ENCODE results near the gene SLCO6A1. TPM values are rescaled to one million over a fixed set of nuclear protein-coding genes. Genes with fewer than 3 reads are reported as not detected.

The SLCO6A1 gene
- total and polyA plus RNA-seq, 4 experiments from 2014 or later: not detected

DNA sequence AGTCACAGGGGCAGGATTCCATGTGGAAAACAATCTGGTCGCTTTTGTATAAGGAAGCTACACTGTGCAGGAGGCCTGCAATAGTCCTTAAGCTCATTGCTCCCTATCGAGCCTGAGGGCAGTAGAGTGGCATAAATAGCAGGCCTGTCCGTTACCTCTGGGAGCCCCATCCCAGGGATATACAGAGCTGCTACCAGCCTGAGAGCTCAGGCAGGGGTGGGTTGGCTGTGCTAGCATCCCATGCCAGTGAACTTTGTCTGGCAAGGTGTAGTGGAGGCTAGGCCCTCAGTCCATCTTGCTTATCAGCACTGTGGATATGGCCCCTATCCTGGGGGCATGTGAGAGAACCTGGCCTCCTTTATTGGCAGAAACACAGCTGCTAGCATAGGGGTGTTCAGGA lies 47.7 kb downstream of the SLCO6A1 start:
- DNase-seq: peak in 1 of 5 donors; percentile 31
- POLR2A ChIA-PET (ENCODE audit: partially characterized antibody): no interaction called here
- no peaks in the 10 kb centered on the region for H3K27me3 ChIP-seq (ENCODE audit: insufficient read depth, low read length)
- Mint-ChIP-seq H3K27me3 (peaks cover 0 to 1% of the 10 kb centered on the region in 2 donors), H3K36me3 (no peaks in the 10 kb centered on the region), H3K4me1 (peaks cover 0 to 5% (median 0%) of the 10 kb centered on the region in 4 donors), H3K4me3 (no peak overlapping the region), H3K27ac (no peak overlapping the region), H3K9me3 (peaks cover 0 to 8% (median 2%) of the 10 kb centered on the region in 8 donors)
- H3K4me3 ChIP-seq (ENCODE audit: low read length in 2 of 2): no peak overlapping the region
- no peak overlapping the region for H3K27ac ChIP-seq (ENCODE audit: low read depth, low read length)
- CTCF ChIA-PET (ENCODE audit: partially characterized antibody): interaction anchor here (0.6 to 1.8 kb wide), 2 partner anchors 10 to 125 kb away, joined by 5 to 7 read pairs; no protein-coding TSS in a partner anchor
- no peaks in the 10 kb centered on the region for H3K9me3 ChIP-seq (ENCODE audit: control insufficient read depth in 1 of 2, low read length in 2 of 2)
- H3K4me1 ChIP-seq (ENCODE audit: insufficient read depth, low read length): no peaks in the 10 kb centered on the region
- no peaks in the 10 kb centered on the region for H3K36me3 ChIP-seq (ENCODE audit: insufficient read depth, low read length)
- intact Hi-C loops (cut with micrococcal nuclease): no loop called here

GRCh38 chr5:102450313-102450990 lies 48.3 kb downstream of the SLCO6A1 start:
- DNase-seq: no peak
- Mint-ChIP-seq H3K4me3 (no peak overlapping the region), H3K9me3 (peaks cover 0 to 9% (median 2%) of the 10 kb centered on the region in 8 donors), H3K4me1 (peaks cover 0 to 5% (median 0%) of the 10 kb centered on the region in 4 donors), H3K27me3 (peaks cover 0 to 1% of the 10 kb centered on the region in 2 donors), H3K36me3 (no peaks in the 10 kb centered on the region), H3K27ac (no peak overlapping the region)
- Histone ChIP-seq H3K36me3 (ENCODE audit: insufficient read depth, low read length) (no peaks in the 10 kb centered on the region), H3K4me3 (ENCODE audit: low read length in 2 of 2) (no peak overlapping the region), H3K9me3 (ENCODE audit: control insufficient read depth in 1 of 2, low read length in 2 of 2) (no peaks in the 10 kb centered on the region), H3K27ac (ENCODE audit: low read depth, low read length) (no peak overlapping the region), H3K4me1 (ENCODE audit: insufficient read depth, low read length) (no peaks in the 10 kb centered on the region), H3K27me3 (ENCODE audit: insufficient read depth, low read length) (no peaks in the 10 kb centered on the region)
- ChIA-PET POLR2A (ENCODE audit: partially characterized antibody) (no interaction called here), CTCF (ENCODE audit: partially characterized antibody) (interaction anchor here (1.8 kb wide), 1 partner anchor 11 kb away, joined by 7 read pairs; no protein-coding TSS in a partner anchor)
- intact Hi-C loops (cut with micrococcal nuclease): no loop called here

DNA sequence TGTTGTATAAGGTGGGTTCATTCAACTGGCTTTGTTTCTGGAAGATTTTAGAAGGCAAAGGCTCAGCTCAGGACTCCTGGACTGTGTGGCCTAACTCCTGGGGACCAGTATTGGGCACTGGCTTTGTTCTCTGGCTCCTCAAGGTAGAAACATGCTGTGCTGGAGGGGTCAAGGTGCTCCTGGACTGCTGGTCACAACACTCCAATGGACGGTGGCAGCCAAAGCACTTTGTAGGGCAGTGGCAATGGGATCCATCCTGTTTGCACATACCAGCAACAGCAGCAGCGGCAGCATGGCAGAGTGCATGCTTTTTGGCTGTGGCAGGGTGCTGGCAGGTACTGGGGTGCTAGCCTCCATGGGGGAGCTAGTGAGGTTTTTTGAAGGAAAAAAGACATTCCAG lies 65.3 kb downstream of the SLCO6A1 start:
- no peak overlapping the region for H3K27ac Mint-ChIP-seq
- no peak overlapping the region for H3K4me3 ChIP-seq (ENCODE audit: low read length in 2 of 2)
- CTCF ChIA-PET (ENCODE audit: partially characterized antibody): no interaction called here
- H3K27ac ChIP-seq (ENCODE audit: low read depth, low read length): no peak overlapping the region
- H3K4me1 Mint-ChIP-seq: no peaks in the 10 kb centered on the region
- H3K36me3 ChIP-seq (ENCODE audit: insufficient read depth, low read length): no peaks in the 10 kb centered on the region
- no peaks in the 10 kb centered on the region for H3K9me3 ChIP-seq (ENCODE audit: control insufficient read depth in 1 of 2, low read length in 2 of 2)
- DNase-seq: no peak
- POLR2A ChIA-PET (ENCODE audit: partially characterized antibody): no interaction called here
- peaks cover 0 to 12% (median 1%) of the 10 kb centered on the region in 8 donors for H3K9me3 Mint-ChIP-seq
- H3K4me3 Mint-ChIP-seq: no peak overlapping the region
- no peaks in the 10 kb centered on the region for H3K4me1 ChIP-seq (ENCODE audit: insufficient read depth, low read length)
- intact Hi-C loops (cut with micrococcal nuclease): no loop called here
- H3K27me3 Mint-ChIP-seq: no peaks in the 10 kb centered on the region
- no peaks in the 10 kb centered on the region for H3K36me3 Mint-ChIP-seq
- H3K27me3 ChIP-seq (ENCODE audit: insufficient read depth, low read length): no peaks in the 10 kb centered on the region

- intact Hi-C loops (cut with micrococcal nuclease): no loop called here
- H3K4me3 Mint-ChIP-seq: no peak overlapping the region
- no peak for DNase-seq
- Histone ChIP-seq H3K4me3 (ENCODE audit: low read length in 2 of 2) (no peak overlapping the region), H3K9me3 (ENCODE audit: control insufficient read depth in 1 of 2, low read length in 2 of 2) (no peaks in the 10 kb centered on the region), H3K36me3 (ENCODE audit: insufficient read depth, low read length) (no peaks in the 10 kb centered on the region), H3K4me1 (ENCODE audit: insufficient read depth, low read length) (no peaks in the 10 kb centered on the region), H3K27ac (ENCODE audit: low read depth, low read length) (no peak overlapping the region), H3K27me3 (ENCODE audit: insufficient read depth, low read length) (no peaks in the 10 kb centered on the region)
- POLR2A ChIA-PET (ENCODE audit: partially characterized antibody): no interaction called here
- H3K27me3 Mint-ChIP-seq: peaks cover 0 to 2% of the 10 kb centered on the region in 2 donors
- H3K27ac Mint-ChIP-seq: no peak overlapping the region
- no peaks in the 10 kb centered on the region for H3K4me1 Mint-ChIP-seq
- no peaks in the 10 kb centered on the region for H3K36me3 Mint-ChIP-seq
- CTCF ChIA-PET (ENCODE audit: partially characterized antibody): no interaction called here
- peaks cover 0 to 42% (median 2%) of the 10 kb centered on the region in 8 donors for H3K9me3 Mint-ChIP-seq
Observed at GRCh38 chr5:102421647-102422046, 77.2 kb downstream of the SLCO6A1 start.

- H3K4me1 Mint-ChIP-seq: no peaks in the 10 kb centered on the region
- Histone ChIP-seq H3K27me3 (ENCODE audit: insufficient read depth, low read length) (no peaks in the 10 kb centered on the region), H3K4me1 (ENCODE audit: insufficient read depth, low read length) (no peaks in the 10 kb centered on the region), H3K36me3 (ENCODE audit: insufficient read depth, low read length) (no peaks in the 10 kb centered on the region), H3K4me3 (ENCODE audit: low read length in 2 of 2) (no peak overlapping the region), H3K9me3 (ENCODE audit: control insufficient read depth in 1 of 2, low read length in 2 of 2) (no peaks in the 10 kb centered on the region), H3K27ac (ENCODE audit: low read depth, low read length) (no peak overlapping the region)
- peaks cover 0 to 17% (median under 1%) of the 10 kb centered on the region in 8 donors for H3K9me3 Mint-ChIP-seq
- ChIA-PET CTCF (ENCODE audit: partially characterized antibody) (no interaction called here), POLR2A (ENCODE audit: partially characterized antibody) (no interaction called here)
- H3K36me3 Mint-ChIP-seq: no peaks in the 10 kb centered on the region
- no peak overlapping the region for H3K27ac Mint-ChIP-seq
- H3K27me3 Mint-ChIP-seq: peaks cover 0 to 2% of the 10 kb centered on the region in 2 donors
- intact Hi-C loops (cut with micrococcal nuclease): no loop called here
- H3K4me3 Mint-ChIP-seq: no peak overlapping the region
- DNase-seq: no peak
Observed at GRCh38 chr5:102418531-102418930, 80.3 kb downstream of the SLCO6A1 start.

- Histone ChIP-seq H3K4me3 (ENCODE audit: low read length in 2 of 2) (no peak overlapping the region), H3K9me3 (ENCODE audit: control insufficient read depth in 1 of 2, low read length in 2 of 2) (no peaks in the 10 kb centered on the region), H3K36me3 (ENCODE audit: insufficient read depth, low read length) (no peaks in the 10 kb centered on the region), H3K4me1 (ENCODE audit: insufficient read depth, low read length) (no peaks in the 10 kb centered on the region), H3K27ac (ENCODE audit: low read depth, low read length) (no peak overlapping the region), H3K27me3 (ENCODE audit: insufficient read depth, low read length) (no peaks in the 10 kb centered on the region)
- intact Hi-C loops (cut with micrococcal nuclease): no loop called here
- Mint-ChIP-seq H3K27ac (no peak overlapping the region), H3K4me1 (no peaks in the 10 kb centered on the region), H3K27me3 (peaks cover 0 to 2% of the 10 kb centered on the region in 2 donors), H3K9me3 (no peaks in the 10 kb centered on the region), H3K4me3 (no peak overlapping the region), H3K36me3 (no peaks in the 10 kb centered on the region)
- POLR2A ChIA-PET (ENCODE audit: partially characterized antibody): no interaction called here
- no peak for DNase-seq
- CTCF ChIA-PET (ENCODE audit: partially characterized antibody): no interaction called here
Observed at GRCh38 chr5:102414448-102414847, 84.4 kb downstream of the SLCO6A1 start.

DNA sequence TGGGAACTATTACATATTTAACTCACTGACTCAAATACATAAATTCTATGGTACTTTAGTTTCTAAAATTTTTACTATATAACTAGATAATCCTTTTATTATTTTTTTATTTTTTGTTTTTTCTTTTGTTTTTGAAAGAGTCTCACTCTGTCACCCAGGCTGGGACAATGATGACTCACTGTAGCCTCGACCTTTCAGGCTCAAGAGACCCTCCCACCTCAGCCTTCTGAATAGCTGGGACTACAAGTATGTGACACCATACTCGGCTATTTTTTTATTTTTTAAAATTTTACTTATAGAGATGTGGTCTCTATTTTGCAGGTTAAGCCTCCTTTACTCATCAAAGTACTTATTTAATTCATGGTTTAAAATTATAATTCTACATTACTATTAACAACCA lies 110.6 kb downstream of the SLCO6A1 start:
- Mint-ChIP-seq H3K27ac (no peak overlapping the region), H3K9me3 (peaks cover 0 to 10% (median 5%) of the 10 kb centered on the region in 8 donors), H3K4me3 (no peak overlapping the region), H3K4me1 (no peaks in the 10 kb centered on the region), H3K27me3 (no peaks in the 10 kb centered on the region), H3K36me3 (no peaks in the 10 kb centered on the region)
- H3K36me3 ChIP-seq (ENCODE audit: insufficient read depth, low read length): no peaks in the 10 kb centered on the region
- H3K9me3 ChIP-seq (ENCODE audit: control insufficient read depth in 1 of 2, low read length in 2 of 2): no peaks in the 10 kb centered on the region
- ChIA-PET CTCF (ENCODE audit: partially characterized antibody) (no interaction called here), POLR2A (ENCODE audit: partially characterized antibody) (no interaction called here)
- H3K27me3 ChIP-seq (ENCODE audit: insufficient read depth, low read length): no peaks in the 10 kb centered on the region
- H3K4me3 ChIP-seq (ENCODE audit: low read length in 2 of 2): no peak overlapping the region
- H3K27ac ChIP-seq (ENCODE audit: low read depth, low read length): no peak overlapping the region
- intact Hi-C loops (cut with micrococcal nuclease): no loop called here
- DNase-seq: no peak
- no peaks in the 10 kb centered on the region for H3K4me1 ChIP-seq (ENCODE audit: insufficient read depth, low read length)

Measured in CD4-positive, alpha-beta memory T cell (primary cell).